Stimulated activated CD8-positive, alpha-beta memory T cell treated with anti-CD3 and anti-CD28 coated beads, Interleukin-12 subunit alpha, Interleukin-12 subunit beta, amount 100 ng/mL, for 1 hour (primary cell): Measurements from ENCODE around the gene RAD51B.
"Not testable (repeated sequence)": the region's sequence is repeated elsewhere in the genome, so short reads cannot be mapped to it uniquely, and the experiment has no call there.

ENCODE experiments used
- DNase-seq: peaks from one replicate; pipeline ENCODE4 v3.0.0-alpha.2; 2020; ENCODE audit warnings: low read depth

Gene RAD51B

DNA sequence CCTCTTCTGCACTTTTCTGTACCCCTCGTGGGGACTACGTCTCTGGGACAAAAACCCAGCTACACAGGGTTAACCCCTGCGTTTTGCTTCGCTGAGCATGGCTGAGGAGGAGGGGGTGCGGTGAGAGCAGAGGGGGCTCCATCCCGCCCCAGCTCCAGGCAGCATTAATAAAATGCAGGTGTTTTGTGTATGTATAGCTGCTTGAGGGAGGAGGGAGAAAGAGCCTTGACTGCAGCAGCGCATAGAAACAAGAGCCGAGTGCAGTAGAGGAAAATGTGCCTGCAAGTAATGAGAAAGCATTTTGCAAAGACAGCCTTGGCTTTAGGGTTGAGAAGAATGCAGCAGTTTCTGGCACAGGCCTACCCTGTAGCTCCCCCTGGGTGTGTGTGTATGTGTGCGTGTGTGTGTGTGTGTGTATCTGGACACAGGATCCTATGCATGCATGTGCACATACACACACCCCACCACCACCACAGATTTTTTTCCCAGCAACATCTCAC lies 869.3 kb downstream of the RAD51B start:
- no peak for DNase-seq

DNA sequence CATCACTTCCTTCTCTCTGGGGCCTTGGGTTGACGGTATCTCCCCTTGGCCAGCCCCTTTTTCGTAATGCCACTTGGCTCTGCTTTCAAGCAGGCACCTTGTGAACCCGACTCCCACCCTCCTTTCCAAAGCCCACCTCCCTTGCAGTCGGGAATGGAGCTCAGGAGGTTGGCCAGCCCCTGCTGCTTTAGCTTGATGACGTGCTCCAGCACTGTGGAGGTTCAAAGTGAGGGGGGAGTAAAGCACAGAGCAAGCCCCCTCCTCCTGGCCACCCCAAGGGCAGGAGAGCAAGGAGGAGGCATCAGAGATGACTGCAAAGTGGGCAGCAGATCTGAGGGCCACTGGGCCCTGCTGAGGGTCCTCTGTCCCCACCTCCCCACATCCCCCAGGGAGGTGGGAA lies 869.9 kb downstream of the RAD51B start:
- no peak for DNase-seq

DNA sequence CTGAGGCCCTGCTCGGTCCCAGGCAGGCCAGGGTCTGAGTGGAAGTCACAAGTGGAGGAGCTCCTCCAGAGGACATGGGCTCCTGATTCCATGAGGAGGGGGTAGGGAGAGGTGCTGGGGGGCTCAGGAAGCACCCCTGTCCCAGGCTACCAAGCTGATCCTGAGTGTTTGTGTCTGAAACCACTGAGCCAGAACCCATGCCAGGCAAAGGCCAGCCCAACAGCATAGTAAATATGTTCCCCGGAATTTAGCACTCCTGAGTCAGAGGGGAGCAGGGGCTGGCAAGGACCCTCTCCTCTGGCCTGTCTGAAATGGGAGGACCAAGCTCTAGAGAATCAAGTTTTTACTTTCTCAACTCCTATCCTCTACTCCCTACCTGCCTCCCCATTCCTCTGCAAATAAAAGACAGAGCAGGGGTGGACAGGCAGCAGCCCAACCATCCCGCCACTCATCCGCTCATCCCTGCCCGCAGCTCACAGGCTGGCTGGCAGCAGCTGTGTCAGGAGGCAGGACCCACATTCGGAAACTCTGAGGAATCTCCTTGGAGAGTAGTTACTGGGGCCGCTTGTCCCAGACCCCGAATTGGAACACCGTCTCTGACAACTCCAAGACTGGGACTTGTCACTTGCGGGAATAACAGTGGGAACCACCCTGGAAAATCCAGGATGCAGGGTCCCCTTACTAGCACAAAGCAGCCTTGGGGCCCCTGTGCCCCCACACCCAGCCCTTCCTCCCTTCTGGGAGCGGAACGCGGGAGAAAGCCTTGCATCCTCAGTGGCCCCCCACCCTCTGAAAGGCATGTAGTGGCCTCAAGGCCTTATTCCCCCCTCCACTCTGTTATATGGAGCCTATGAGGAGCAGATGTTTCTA lies 870.7 kb downstream of the RAD51B start:
- no peak for DNase-seq

DNA sequence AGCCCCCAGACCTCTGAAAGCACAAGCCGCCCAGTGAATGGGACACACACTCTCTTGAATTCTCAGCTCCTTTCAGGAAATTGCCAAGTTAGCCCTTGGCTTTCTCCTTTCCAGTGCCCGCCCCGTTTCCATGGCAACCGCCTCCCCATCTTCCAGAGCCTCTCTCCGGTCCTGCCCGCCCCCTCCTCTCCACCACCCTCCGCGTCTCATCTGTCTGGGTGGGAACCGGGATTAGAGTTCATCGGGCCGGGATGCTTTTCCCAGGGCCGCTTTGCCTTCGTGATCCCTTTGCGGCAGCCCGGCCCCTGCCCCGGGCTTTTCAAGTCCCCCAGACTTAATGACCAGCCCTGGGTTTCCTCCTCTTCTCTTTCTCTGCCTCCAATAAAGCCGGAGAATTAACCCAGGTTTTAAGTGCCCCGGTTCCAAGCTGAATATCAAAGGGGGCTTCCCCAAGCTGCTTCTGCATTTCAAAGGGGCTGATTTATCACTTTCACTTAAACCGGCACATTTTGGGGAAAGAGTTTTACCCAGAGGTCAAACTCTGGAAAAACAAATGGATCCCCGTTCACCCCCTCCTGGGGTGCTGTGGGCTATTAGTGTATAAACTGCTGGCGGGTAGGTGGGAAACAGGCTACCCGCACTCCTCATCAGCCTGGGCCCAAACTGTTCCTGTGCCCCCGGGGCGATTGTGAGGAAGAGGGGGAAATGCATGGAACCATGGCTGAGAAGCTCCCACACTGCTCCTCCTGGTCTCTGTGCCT lies 871.6 kb downstream of the RAD51B start:
- DNase-seq: no peak

DNA sequence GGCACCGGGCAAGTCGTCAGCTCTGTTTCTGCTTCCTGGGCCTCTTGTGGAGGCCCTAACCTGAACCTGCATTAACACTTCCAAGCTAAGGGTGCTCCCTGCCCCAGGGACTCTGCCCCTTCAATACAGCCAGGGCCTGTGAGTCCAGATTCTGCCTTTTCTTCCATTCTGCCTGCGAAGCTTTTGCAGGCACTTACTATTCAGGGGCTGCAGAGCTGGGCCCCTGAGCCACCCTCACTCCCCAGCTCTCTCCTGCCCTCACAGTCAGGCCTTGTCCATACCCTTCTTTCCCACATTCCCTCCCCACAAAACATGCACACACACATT lies 872.2 kb downstream of the RAD51B start:
- no peak for DNase-seq

DNA sequence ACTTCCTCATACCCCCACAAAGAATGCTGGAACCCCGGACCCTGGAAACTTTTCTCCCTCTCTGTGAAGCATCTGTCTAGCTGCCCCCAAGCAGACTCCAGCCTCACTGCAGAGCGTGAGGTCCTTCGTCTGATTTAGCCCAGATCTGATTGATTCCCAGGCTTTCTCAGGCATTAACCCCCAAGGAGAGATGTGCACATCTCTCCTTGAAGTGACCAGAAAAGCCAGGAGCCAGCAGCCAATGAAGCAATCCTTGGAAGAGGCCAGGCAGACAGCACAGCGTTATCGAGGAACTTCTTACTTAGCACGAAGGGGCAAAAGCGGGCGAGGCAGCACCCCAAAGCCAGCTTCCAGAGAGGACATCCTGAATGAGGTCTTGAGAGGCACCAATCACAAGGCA lies 872.6 kb downstream of the RAD51B start:
- DNase-seq: no peak

DNA sequence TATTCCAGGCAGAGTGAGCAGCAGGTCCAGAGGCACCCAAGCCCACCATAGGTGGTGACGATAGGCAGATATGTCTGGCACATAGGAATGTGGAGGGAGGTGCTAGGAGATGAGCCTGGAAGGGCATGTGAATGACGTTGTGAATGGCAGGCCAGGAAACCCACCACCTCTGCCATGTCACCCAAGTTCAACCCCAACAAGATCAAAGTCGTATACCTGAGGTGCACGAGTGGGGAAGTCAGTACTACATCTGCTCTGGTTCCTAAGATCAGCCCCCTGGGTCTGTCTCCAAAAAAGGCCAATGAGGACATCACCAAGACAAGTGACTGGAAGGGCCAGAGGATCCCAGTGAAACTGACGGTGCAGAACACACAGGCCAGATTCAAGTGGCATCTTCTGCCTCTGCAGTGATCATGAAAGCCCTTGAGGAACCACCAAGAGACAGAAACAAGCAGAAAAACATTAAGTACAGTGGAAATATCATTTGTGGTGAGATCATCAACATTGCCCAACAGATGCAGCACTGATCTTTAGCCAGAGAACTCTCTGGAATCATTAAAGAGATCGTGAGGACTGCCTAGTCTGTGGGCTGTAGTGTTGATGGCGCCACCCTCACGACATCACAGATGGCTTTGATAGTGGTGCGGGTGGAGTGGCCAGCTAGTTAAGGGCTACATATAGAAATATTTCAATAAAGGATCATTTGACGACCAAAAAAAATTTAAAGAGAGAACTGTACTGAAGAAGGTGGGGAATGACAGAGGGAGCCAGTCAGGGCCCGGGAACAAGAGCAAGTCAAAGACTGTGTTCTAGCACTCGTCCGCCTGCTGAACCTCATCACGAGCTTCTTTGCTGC lies 873.6 kb downstream of the RAD51B start:
- no peak for DNase-seq

DNA sequence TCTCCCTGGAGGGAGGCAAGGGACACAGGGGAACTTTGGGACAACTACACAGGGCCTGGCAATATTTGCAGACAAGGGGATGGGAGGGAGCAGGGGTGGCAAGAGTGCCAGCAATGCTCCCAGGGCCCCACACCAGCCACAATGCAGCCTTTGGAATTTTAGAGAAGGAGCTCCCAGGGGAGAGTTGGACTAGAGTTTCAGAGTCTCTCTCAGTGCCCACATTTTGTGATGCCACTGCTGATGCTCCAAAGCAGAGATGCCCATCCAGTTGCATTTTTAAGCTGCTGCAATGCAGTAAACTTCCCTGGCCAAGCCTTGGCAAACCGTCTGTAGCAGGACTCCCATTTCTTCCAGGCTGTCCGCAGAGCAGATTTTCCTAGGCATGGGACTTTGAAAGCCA lies 874.3 kb downstream of the RAD51B start:
- DNase-seq: no peak

DNA sequence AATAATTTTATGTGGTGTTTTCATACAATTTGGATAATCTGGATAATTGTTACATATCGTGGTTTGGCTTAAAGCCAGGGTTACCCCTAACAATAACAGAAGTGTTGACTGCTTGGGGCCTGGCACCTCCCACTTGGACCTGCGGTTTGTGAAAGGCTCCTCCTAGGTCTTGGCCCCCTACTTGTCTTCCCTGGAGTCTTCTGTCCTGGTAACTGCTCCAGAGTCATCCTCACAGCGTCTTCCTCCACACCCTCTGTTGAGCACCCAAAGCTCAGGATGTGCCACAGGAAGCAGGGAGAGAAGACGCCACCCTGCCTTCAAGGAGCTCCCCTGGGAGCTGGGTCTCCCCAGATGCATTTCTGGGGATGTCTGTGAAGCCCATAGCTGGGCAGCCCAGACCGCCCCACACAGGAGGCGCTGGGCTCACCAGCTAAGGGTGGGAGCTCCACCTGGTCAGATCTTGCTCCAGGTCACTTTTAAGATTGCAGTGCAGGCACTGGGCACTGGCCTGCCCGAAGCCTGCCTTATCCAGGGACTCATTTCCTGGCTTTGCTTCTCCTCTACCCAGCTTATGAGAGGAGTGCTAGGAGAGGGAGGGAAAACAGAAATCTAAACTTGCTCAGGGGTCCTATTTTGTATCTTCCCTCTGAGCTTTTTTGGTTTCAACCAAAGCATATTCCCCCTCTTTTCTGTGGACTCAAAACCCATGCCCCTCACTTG lies 875.1 kb downstream of the RAD51B start:
- DNase-seq: no peak

DNA sequence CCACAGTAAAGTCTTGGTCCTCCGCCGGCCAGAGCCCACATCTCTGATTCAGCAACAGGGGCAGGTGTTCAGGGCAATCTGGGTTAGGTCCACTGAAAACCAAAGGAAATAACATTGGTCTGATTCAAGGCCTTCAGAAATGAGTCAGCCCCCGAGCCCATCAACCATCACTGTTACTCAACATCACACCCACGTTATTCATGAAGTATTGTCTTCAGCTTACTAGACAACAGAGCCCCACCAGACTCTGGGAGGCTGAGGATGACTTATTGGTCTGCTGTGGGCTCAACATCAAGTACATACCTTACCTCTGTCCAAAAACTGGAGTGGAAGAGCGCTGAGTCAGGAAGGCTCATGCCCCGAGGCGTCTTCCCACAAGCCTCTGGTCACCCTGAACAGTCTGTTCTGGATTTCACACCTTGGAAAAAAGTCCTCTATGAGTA lies 875.8 kb downstream of the RAD51B start:
- DNase-seq: no peak

DNA sequence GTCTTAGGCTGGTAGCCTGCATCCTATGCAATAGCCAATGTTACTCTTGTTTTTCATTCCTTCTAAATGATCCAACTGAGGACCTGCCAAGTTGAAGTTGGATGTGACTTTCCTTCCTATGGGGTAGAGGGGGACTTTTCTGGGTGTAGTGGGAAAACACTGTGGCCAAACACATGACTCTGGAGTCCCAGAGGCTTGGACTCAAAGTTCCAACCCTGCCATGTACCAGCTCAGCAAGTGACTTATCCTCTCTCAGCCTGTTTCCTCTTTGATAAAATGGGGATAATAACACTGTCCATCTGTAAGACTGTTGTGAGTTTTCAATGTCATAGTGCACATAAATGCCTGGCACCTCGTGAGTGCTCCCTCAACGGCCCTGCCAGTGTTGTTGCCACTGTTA lies 876.3 kb downstream of the RAD51B start:
- no peak for DNase-seq

DNA sequence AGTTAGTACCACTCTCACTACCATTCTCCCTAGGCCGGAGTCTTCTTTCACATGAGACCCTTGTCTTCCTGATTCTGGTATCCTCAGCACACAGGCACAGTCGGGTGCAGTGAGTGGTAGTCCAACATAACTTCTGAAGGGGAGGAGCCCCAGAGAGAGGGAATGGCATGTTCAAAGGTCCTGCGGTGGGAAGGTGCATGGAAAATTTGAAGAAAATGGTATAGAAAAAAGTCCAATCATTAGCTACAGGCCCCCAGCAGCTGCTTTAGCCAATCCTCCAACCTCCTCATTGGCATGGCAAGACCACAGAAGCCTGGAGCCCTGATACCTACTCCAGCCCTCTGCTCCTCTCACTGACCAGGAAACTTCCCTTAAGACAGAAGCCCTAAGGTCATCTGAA lies 876.7 kb downstream of the RAD51B start:
- DNase-seq: no peak

DNA sequence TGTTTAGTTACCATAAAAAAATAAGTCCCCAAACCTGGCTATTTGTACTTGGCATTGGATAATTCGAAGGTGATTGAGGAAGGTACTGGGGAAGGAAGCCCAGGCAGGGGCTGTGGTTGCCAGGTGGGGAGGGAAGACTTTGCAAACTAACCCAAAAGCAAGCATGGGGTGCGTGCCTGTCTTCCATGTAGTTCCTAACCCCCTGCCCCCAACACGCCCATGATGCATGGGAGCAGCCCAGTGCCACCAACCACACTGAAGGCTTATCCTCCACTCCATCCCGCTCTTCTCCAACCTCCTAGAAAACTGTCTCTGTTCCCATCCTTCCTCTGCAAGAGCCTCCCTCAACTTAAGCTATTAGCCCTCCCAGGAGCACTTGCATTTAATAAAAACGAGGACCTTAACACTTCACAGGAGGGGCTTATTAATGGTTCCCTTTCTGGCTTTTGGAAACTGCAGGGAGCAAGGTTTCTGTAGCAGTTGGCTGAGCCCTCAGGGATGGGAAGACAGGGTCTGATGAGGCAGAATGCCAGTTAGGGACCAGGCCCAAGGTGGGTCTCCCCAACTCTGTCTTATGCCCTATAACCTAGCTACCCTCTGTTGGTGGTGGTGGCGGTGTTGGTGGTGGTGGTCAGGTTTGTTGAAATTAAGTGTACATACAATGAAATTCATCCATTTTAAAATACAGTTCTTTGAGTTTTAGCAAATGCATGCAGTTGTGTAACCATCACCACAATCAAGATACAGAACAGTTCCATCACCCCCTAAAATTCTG lies 877.3 kb downstream of the RAD51B start:
- DNase-seq: no peak

DNA sequence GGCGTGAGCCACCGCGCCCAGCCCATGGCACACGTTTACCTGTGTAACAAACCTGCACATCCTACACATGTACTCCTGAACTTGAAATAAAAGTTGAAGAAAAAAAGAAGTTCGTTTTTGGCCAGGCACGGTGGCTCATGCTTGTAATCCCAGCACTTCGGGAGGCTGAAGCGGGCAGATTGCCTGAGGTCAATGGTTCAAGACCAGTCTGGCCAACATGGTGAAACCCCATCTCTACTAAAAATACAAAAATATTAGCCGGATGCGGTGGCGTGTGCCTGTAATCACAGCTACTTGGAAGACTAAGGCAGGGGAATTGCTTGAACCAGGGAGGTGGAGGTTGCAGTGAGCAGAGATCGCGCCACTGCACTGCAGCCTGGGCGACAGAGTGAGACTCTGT lies 879.2 kb downstream of the RAD51B start:
- not testable (repeated sequence) for DNase-seq

DNA sequence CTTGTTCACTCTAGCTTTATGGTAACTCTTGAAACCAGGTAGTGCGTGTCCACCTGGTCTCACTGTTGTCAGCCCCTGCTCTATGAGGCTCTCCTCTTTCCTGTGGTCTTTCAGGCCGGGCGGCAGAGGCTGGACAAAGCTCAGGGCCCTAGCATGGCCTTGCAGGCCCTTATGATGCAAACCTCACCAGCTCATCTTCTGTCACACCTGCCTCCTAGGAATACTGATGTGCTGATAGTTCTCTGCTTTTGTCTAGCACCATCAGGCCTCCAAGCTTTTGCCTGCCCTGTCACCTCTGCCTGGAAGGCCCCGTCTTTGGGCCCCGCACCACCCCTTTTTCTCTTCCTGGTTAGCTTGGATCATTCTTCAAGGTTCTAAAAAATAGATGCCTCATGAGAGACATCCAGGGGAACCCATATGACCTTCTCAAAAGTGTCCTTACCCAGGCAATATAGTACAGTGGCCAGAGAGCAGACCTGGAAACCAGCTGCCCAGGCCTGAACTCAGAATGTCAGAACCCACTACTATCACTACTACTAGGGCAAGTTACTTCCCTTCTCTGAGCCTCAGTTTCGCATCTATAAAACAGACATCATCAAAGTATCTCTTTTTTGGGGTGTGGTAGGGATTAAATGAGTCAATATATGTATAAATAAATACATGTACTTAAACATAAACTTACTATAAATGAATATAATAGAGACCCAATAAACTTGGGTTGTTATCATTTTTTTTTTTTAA lies 881.6 kb downstream of the RAD51B start:
- no peak for DNase-seq

DNA sequence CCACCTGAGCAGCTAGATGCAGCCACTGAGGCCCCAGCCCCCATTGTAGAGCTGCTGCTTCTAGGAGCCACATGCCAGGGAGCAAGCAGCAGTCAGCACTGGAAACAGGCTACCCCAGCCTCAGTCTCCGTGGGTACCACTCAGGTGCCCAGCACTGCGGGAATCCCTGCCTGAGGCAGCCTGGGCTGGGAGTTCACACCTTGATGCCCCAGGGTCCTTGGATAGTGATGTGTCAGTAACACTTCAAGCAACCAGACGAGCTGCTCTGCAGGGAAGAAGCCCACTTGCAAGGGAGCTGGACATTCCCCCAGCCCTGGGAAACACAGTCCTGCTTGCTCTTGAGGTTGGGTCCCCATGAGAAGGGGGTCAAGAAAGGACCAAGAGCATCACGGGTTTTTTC lies 882.6 kb downstream of the RAD51B start:
- DNase-seq: no peak

DNA sequence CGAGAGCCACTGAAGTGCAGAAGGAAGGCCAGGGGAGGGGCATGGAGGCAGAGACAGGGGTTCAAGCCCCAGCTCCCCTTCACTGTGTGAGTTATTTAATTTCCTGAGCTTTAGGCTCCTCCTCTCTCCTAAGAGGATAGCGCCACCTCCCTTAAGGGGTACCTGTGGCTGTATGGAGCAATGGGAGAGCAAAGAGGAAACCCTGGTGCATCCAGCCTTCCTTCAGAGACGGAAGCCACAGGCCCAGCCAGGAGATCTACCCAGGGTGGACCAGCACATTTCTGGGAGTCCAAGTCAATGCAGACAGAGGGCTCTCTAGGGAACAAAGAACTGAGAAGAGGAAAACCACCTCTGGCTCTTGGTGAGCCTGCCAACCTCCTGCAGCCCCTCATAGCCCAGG lies 883.0 kb downstream of the RAD51B start:
- DNase-seq: no peak

DNA sequence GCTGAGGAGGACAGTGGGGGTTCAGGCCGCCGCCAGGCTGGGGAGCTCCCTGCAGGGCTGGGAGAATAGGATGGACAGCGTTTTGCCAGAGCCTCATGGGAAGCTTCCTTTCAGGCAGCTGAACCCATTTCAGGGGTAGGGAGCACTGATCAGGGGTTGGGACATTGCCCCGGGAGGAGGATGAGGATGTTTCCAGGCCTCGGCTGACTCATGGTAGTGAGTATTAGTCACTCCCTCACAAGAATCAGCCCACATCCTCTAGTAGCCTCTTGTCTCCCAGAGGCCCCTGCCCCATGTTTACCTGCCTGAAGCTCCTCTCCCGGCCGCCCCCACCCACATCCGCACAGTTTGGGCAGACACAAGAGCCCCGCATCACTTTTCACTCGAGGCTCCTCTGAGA lies 883.5 kb downstream of the RAD51B start:
- DNase-seq: no peak

DNA sequence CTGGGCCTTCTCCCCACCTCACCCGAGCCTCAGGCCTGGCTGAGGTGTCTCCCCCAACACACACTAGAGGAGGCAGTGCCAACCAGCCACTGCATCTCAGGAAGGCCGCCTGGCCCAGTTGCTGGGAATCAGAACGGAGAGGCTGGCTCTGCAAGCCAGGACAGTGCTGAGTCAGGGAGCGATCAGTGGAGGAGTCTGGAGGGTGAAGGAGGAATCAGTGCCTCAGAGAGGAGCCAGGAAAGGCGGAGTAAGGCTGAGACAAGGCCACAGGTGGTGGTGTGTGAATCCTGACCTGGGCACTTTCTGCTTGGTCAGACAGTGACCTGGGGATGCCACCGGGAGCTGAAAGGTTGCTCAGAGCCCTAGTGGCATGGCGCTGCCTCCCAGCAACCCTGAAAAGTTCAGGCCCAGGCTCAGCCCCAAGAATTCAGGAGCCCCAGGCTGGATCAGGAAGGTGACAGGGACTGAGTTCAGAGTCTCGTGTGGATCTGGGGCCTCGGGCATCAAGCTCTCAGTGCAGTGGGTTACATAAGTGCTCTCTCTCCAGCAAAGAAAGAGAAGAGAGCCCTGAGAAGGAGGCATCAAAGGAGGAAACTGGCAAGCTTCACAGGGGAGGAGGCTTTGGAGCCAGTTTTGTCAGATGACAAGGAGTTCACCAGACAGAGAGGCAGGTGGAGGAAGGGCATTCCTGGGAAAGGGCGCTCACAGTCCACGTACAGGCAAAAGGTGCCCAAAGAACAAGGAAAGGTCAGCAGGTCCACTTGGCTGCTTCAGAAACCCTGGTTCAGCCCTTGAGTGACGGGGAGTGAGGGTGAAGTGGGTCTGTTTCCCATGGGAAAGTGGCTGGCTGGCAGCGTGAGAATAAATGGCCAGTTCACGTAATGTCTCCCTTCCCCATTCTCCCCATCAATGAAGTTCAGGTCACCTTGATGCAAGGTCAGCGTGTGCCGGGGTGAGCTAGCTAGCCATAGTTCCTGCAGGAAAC lies 885.4 kb downstream of the RAD51B start:
- no peak for DNase-seq
